Hepatocyte (in vitro differentiated cells): ENCODE measurements around the gene CCDC73.

Experiments used
- CTCF ChIP-seq: fragments of 200-600 bp; sonication (generic); IDR thresholded peaks from 2 replicates; pipeline ENCODE4 v1.5.1; 2016; ENCODE audit warnings: antibody characterized with exemption, mild to moderate bottlenecking; ENCODE audit not compliant: poor library complexity
- EZH2phosphoT487 ChIP-seq: fragments of 200-600 bp; sonication (generic); IDR thresholded peaks from one replicate; pipeline ENCODE4 v1.6.1; 2018; ENCODE audit warnings: antibody characterized with exemption, mild to moderate bottlenecking, low read depth, moderate library complexity; ENCODE audit not compliant: unreplicated experiment, severe bottlenecking

- TF ChIP-seq CTCF, result no peak
- no peak for TF ChIP-seq EZH2phosphoT487
Measured at GRCh38 chr11:32827276-32827675, 32.8 kb upstream of the CCDC73 start.
